Mammary epithelial cell (primary cell): ENCODE data around the gene ASCC2.

Experiments
- EZH2 ChIP-seq: IDR thresholded peaks from 2 replicates; pipeline ENCODE4 v1.6.1; 2012; ENCODE audit warnings: low read length, inconsistent platforms, borderline replicate concordance
- TF ChIP-seq, protein P1 (sequence below), 2 donors: IDR thresholded peaks in 1 of 2; conservative IDR thresholded peaks in 1 of 2; 2 replicates each; pipeline ENCODE4 v1.5.1; 2011 to 2012; ENCODE audit warnings: inconsistent platforms in 2 of 2, low read length in 2 of 2, mild to moderate bottlenecking in 2 of 2, control low read depth in 1 of 2, low read depth in 1 of 2; ENCODE audit not compliant: insufficient read depth in 1 of 2; ENCODE audit errors: extremely low read depth in 1 of 2

- TF ChIP-seq, protein P1, sequence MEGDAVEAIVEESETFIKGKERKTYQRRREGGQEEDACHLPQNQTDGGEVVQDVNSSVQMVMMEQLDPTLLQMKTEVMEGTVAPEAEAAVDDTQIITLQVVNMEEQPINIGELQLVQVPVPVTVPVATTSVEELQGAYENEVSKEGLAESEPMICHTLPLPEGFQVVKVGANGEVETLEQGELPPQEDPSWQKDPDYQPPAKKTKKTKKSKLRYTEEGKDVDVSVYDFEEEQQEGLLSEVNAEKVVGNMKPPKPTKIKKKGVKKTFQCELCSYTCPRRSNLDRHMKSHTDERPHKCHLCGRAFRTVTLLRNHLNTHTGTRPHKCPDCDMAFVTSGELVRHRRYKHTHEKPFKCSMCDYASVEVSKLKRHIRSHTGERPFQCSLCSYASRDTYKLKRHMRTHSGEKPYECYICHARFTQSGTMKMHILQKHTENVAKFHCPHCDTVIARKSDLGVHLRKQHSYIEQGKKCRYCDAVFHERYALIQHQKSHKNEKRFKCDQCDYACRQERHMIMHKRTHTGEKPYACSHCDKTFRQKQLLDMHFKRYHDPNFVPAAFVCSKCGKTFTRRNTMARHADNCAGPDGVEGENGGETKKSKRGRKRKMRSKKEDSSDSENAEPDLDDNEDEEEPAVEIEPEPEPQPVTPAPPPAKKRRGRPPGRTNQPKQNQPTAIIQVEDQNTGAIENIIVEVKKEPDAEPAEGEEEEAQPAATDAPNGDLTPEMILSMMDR (conservative IDR thresholded peaks at IDR 0.05 in 1 of 2, IDR thresholded peaks at IDR 0.05 in 1 of 2; ENCODE audit: extremely low read depth in 1 of 2, insufficient read depth in 1 of 2, low read depth in 1 of 2, low read length in 2 of 2): no peak
- TF ChIP-seq EZH2: no peak
Observed at GRCh38 chr22:29860006-29860766, 22.1 kb upstream of the ASCC2 start.
